GM12801 (cell line): ENCODE results near the gene UNC5CL.

Experiments
- TF ChIP-seq, protein P1 (sequence below): IDR thresholded peaks from one replicate; pipeline ENCODE4 v1.5.1; 2011; ENCODE audit warnings: control low read depth; ENCODE audit not compliant: insufficient read length; ENCODE audit errors: extremely low read depth

UNC5CL gene

DNA sequence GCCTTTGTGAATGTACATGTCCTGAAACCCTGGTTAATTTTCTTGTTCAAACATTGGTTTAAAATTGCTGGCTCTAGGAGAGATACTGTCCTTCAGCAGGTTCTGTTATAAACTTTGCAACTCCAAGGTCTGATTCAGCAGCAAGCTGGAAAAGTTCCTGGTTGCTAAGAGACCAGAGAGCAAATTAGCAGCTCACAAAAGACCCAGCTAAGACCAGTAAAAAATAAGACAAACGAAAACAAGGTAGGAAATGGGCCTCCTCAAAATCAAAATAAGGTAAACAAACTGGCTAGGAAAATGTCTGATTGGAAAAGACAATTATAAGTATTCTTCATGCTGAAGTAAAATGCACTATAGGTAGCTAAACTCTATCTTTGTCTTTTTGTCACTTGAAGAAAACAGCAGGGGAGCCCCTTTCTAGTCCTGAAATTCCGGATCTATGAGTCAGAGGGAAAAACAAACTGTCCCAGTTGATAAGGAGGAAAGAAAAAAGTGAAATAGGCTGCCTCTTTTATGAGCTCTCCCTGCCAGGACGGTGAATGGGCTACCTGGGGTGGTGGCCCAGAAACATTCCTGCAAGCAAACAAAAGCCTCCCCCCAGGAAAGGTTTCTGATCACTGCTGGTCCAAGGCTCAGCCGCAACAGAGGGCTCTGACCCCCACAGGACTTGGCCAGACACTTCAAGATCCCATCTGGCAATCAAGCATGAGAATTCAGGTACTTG lies 41.6 kb downstream of the UNC5CL start:
- TF ChIP-seq, protein P1, sequence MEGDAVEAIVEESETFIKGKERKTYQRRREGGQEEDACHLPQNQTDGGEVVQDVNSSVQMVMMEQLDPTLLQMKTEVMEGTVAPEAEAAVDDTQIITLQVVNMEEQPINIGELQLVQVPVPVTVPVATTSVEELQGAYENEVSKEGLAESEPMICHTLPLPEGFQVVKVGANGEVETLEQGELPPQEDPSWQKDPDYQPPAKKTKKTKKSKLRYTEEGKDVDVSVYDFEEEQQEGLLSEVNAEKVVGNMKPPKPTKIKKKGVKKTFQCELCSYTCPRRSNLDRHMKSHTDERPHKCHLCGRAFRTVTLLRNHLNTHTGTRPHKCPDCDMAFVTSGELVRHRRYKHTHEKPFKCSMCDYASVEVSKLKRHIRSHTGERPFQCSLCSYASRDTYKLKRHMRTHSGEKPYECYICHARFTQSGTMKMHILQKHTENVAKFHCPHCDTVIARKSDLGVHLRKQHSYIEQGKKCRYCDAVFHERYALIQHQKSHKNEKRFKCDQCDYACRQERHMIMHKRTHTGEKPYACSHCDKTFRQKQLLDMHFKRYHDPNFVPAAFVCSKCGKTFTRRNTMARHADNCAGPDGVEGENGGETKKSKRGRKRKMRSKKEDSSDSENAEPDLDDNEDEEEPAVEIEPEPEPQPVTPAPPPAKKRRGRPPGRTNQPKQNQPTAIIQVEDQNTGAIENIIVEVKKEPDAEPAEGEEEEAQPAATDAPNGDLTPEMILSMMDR, result no peak

DNA sequence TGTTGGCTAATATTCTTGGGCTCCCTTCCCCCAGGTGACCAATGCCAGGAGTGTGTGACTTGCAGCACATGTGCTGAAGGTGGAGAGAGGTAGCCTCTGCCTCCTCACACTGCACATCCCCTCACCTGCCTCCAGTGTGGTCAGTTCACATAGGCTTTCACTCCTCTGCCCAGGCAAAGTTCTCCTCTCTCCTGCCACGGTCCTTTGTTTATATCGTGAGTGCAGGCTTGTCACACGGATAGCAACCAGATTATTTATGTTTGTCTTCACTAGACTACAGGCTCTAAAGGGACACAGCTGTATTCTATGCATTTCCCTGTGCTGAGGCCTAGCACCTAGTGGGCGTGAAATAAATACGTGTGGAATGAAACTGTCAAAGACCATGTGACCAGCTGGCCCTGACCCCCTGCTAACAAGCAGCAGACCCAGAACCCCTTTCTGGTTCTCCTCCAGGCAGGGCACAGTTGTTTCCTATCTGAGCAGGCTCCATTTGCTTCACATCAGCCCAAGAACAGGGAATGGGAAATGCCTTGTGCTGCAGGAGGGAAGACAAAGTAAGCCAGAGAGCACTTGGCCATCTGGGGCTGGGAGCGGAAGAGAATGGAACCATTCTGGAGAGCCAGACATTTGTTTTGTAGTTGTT lies 42.3 kb downstream of the UNC5CL start:
- TF ChIP-seq, protein P1, result no peak

DNA sequence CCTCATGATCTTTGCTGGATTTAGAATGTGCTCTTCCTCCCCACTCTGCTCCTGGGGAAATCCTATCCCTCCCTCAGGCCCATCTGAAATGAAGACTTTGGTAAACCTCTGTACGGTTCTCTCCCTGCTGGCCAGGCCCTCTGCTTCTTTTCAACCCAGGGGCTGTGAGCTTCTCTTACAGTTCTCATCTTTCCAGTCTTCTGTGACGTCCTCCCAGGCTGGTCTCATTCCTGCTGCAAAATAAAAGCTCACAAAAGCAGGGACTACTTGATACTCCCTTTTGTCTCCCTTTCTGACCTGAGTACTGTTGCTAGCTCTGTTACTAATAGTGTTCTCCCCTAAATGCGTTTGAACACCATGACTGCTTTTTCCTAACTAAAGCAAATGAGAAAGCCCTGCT lies 46.3 kb downstream of the UNC5CL start:
- TF ChIP-seq, protein P1, result no peak

DNA sequence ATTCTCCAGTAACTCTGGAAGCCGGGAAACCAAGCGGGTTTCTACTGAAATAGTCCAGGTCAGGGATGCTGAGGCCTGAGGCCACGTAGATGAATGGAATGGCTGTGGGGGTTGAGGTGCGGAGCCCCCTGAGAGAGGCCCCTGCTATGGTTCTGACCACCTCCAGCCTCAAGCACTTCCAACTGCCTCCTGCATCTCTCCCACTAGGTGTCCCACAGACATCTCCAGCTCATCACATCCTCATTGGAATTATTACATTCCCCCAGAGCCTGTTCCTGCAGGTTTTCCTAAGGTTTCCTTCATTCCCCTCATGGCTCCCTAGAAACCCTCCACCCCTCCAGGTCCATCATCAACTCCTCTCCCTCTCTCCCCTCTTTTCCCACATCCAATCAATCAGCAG lies 48.7 kb downstream of the UNC5CL start:
- TF ChIP-seq, protein P1, result no peak

DNA sequence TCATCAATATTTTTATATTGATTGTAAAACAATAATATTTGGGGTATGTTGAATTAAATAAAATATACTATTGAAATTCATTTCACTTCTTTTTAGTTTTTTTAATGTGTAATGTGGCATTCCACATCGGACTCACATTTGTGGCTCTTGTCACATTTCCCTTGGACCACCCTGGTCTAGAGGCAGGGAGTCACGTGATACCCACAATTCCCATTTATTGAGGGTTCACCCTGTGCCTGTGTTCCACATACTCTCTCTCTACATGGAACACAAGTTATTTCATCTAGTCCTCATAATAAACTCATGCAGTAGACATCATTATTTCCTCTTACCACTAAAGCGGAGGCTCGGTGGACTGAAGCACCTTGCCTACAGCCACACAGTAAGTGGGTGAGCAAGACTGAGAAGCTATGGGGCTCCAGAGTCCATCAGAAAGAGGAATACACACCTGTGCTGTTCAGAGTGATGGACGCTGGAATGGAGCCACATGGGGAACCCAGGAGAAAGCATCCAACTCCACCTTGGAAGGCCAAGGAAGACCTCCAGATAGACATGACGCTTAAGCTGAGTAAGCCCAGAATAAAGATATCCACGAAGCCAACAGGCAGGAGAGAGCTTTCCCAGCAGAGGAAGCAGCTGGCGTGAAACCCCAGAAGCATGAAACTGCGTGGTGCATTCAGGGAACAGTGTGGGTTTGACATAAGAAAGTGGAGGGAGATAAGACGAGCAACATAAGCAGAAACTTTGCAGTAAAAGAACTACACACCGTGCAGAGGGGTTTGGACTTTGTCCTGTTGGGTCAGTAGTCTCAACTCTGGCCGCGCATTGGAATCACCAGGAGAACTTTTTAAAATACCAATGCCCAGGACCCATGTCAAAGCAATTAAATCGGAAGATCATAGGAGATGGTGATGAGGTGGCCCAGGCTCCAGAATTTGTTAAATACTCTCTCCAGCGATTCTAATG lies 49.5 kb downstream of the UNC5CL start:
- TF ChIP-seq, protein P1, result no peak

DNA sequence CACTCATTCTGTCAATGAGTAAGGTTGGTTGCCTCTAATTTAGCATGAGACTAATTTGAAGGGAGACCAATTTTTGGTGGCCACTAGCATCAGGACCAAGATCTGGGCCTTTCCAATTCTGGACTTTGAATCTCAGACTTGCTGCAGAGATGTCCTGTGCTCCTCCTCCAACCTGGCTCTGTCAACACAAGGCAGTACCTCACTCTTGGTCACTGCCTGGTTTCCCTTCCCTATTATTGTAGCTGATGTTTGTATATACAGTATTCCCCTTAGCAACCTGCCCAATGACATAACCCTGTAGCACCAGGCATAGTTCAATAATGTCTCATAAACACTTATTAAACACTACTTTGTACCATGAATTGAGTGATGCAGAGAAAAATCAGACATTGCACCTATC lies 50.4 kb downstream of the UNC5CL start:
- TF ChIP-seq, protein P1, result no peak

DNA sequence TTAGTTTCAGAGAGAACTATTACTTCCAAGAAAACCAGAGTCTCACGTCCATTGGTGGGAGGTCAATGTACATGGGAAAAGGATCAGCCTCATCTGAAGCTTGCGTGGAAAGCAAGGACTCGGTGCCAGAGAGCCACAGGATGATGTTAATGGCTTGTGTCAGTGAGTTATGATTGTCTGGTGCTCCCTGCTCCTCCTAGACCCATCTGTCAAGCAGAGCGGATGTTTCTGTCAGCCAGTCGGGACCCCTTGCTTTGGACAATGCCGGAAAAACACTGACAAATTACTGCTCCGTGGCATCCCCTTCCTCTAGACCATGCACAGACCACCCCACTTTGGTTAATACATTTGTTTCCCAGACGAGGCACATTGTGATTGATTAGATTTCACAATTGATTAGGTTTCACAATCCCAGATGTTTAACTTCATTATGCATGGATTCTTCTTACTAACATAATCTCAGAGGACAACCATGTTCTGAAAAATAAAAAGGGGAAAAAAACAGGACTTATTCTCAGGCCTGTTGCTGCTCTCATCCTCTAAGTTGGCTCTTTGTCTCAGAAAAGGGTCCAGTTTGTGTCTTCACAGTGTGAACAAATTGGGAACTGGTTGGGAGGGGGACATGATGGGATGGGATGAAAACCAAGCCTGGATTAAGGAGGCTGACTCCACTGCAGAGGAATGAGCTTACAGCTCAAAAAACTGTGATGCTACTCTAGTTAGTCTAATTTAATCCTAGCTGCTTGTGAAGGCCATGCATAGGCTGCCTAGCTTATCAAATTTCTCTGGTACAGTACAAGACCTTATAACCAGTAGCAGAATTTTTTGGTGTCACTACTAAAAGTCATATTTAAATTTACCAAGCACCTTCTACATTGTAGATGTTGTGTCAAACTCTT lies 51.9 kb downstream of the UNC5CL start:
- TF ChIP-seq, protein P1, result no peak
